HepG2 (cell line): ENCODE data around the gene NYNRIN. TPM values are rescaled to one million over a fixed set of nuclear protein-coding genes. Genes with fewer than 3 reads are reported as not detected.

Experiments used
- ADNP ChIP-seq: sonication (generic); formaldehyde crosslinking; IDR thresholded peaks from 2 replicates; pipeline ENCODE4 v1.4.0; 2020; ENCODE audit warnings: missing genetic modification reagents
- HDAC2 ChIP-seq: sonication (generic); formaldehyde crosslinking; IDR thresholded peaks from 2 replicates; pipeline ENCODE4 v1.4.0; 2020; ENCODE audit warnings: missing genetic modification reagents
- JUNB ChIP-seq: sonication (generic); formaldehyde crosslinking; IDR thresholded peaks from 2 replicates; pipeline ENCODE4 v1.8.0; 2022; ENCODE audit warnings: missing genetic modification reagents, mild to moderate bottlenecking, borderline replicate concordance
- KMT2B ChIP-seq: IDR thresholded peaks from 2 replicates; pipeline ENCODE4 v1.6.1; 2016; ENCODE audit warnings: missing genetic modification reagents, missing compliant biosample characterization
- MYNN ChIP-seq: sonication (generic); formaldehyde crosslinking; IDR thresholded peaks from 2 replicates; pipeline ENCODE4 v1.4.0; 2020; ENCODE audit warnings: mild to moderate bottlenecking, low read depth, missing genetic modification reagents
- NCOR1 ChIP-seq: fragments of 200-600 bp; sonication (generic); IDR thresholded peaks from 2 replicates; pipeline ENCODE4 v1.7.0; 2017; ENCODE audit warnings: antibody characterized with exemption, low read length, borderline replicate concordance
- PAF1 ChIP-seq: IDR thresholded peaks from 2 replicates; pipeline ENCODE4 v1.6.1; 2016; ENCODE audit warnings: missing genetic modification reagents, missing compliant biosample characterization
- POGZ ChIP-seq: sonication (generic); formaldehyde crosslinking; IDR thresholded peaks from 2 replicates; pipeline ENCODE4 v1.4.0; 2020; ENCODE audit warnings: mild to moderate bottlenecking, missing genetic modification reagents
- REXO4 ChIP-seq: sonication (generic); formaldehyde crosslinking; IDR thresholded peaks from 2 replicates; pipeline ENCODE4 v1.8.0; 2022; ENCODE audit warnings: missing genetic modification reagents, mild to moderate bottlenecking, borderline replicate concordance
- SIX1 ChIP-seq: sonication (generic); formaldehyde crosslinking; IDR thresholded peaks from 2 replicates; pipeline ENCODE4 v1.4.0; 2020; ENCODE audit warnings: missing genetic modification reagents, borderline replicate concordance
- SNAI1 ChIP-seq: sonication (generic); formaldehyde crosslinking; IDR thresholded peaks from 2 replicates; pipeline ENCODE4 v1.5.0; 2020; ENCODE audit warnings: mild to moderate bottlenecking, missing genetic modification reagents, borderline replicate concordance
- SUZ12 ChIP-seq: fragments of 150-350 bp; IDR thresholded peaks from 2 replicates; pipeline ENCODE4 v1.6.1; 2014; ENCODE audit warnings: low read depth, low read length
- ZFP62 ChIP-seq: sonication (generic); formaldehyde crosslinking; IDR thresholded peaks from 2 replicates; pipeline ENCODE4 v1.4.0; 2020; ENCODE audit warnings: missing genetic modification reagents
- ZFX ChIP-seq: sonication (generic); formaldehyde crosslinking; IDR thresholded peaks from 2 replicates; pipeline ENCODE4 v1.4.0; 2020; ENCODE audit warnings: mild to moderate bottlenecking, low read depth, missing genetic modification reagents, moderate library complexity
- ZNF512 ChIP-seq: sonication (generic); formaldehyde crosslinking; IDR thresholded peaks from 2 replicates; pipeline ENCODE4 v1.4.0; 2020; ENCODE audit warnings: mild to moderate bottlenecking, missing genetic modification reagents
- polyA plus RNA-seq, 8 experiments: library from polyadenylated mRNA; depleted of rRNA in 3 of 8; stranded (reverse) in 7 of 8; unstranded in 1 of 8; fragments of >200 nt; fragmentation: Illumina TruSeq in 4 of 8; extraction: Trizol in 4 of 8; gene quantifications; 2 replicates each; pipeline versions ENCODE4 v1.2.1 to v1.2.3, GENCODE V29; 2011 to 2016; ENCODE audit warnings: low read depth in 4 of 8, missing spikeins in 1 of 8, mixed read lengths in 1 of 8; ENCODE audit not compliant: insufficient read depth in 1 of 8
- total RNA-seq, 5 experiments: library from RNA; depleted of rRNA; stranded (reverse); fragments of >200 nt; fragmentation: Illumina TruSeq; extraction: Trizol; gene quantifications; 2 replicates each; pipeline ENCODE4 v1.2.3, GENCODE V29; 2016; ENCODE audit warnings: low read depth in 1 of 5
- TF ChIP-seq, protein P1 (sequence below): IDR thresholded peaks from 2 replicates; pipeline ENCODE4 v1.6.1; 2016
- TF ChIP-seq, protein P2 (sequence below): sonication (generic); formaldehyde crosslinking; IDR thresholded peaks from 2 replicates; pipeline ENCODE4 v1.9.0; 2022; ENCODE audit warnings: missing genetic modification reagents, mild to moderate bottlenecking, borderline replicate concordance
- TF ChIP-seq, protein P3 (sequence below): IDR thresholded peaks from 2 replicates; pipeline ENCODE4 v1.6.1; 2016; ENCODE audit warnings: missing compliant biosample characterization, missing genetic modification reagents, borderline replicate concordance
- TF ChIP-seq, protein P4 (sequence below): sonication (generic); formaldehyde crosslinking; IDR thresholded peaks from 2 replicates; pipeline ENCODE4 v1.5.1; 2020; ENCODE audit warnings: mild to moderate bottlenecking, missing genetic modification reagents, moderate library complexity

The NYNRIN gene
- total and polyA plus RNA-seq, 2 of the 13 experiments (the other 11 are each of a cell fraction or from before 2014, with no cell fraction given) = 0.63 to 1.1 TPM

- TF ChIP-seq, protein P1, sequence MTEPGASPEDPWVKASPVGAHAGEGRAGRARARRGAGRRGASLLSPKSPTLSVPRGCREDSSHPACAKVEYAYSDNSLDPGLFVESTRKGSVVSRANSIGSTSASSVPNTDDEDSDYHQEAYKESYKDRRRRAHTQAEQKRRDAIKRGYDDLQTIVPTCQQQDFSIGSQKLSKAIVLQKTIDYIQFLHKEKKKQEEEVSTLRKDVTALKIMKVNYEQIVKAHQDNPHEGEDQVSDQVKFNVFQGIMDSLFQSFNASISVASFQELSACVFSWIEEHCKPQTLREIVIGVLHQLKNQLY (CRISPR knock-in tag) = no peak
- TF ChIP-seq NCOR1 = no peak
- no peak for TF ChIP-seq ADNP (CRISPR knock-in tag)
- TF ChIP-seq REXO4 (CRISPR knock-in tag) = no peak
- no peak for TF ChIP-seq SNAI1 (CRISPR knock-in tag)
- TF ChIP-seq ZNF512 (CRISPR knock-in tag) = no peak
- TF ChIP-seq JUNB (CRISPR knock-in tag) = no peak
- TF ChIP-seq PAF1 (CRISPR knock-in tag) = peak; percentile 67; the same call in 1 of the 2 replicates
- TF ChIP-seq SUZ12 = no peak
- TF ChIP-seq ZFX (CRISPR knock-in tag) = no peak; the same call in 1 of the 2 replicates
- no peak for TF ChIP-seq ZFP62 (CRISPR knock-in tag)
- TF ChIP-seq, protein P2, sequence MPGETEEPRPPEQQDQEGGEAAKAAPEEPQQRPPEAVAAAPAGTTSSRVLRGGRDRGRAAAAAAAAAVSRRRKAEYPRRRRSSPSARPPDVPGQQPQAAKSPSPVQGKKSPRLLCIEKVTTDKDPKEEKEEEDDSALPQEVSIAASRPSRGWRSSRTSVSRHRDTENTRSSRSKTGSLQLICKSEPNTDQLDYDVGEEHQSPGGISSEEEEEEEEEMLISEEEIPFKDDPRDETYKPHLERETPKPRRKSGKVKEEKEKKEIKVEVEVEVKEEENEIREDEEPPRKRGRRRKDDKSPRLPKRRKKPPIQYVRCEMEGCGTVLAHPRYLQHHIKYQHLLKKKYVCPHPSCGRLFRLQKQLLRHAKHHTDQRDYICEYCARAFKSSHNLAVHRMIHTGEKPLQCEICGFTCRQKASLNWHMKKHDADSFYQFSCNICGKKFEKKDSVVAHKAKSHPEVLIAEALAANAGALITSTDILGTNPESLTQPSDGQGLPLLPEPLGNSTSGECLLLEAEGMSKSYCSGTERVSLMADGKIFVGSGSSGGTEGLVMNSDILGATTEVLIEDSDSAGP (CRISPR knock-in tag) = no peak
- TF ChIP-seq, protein P3, sequence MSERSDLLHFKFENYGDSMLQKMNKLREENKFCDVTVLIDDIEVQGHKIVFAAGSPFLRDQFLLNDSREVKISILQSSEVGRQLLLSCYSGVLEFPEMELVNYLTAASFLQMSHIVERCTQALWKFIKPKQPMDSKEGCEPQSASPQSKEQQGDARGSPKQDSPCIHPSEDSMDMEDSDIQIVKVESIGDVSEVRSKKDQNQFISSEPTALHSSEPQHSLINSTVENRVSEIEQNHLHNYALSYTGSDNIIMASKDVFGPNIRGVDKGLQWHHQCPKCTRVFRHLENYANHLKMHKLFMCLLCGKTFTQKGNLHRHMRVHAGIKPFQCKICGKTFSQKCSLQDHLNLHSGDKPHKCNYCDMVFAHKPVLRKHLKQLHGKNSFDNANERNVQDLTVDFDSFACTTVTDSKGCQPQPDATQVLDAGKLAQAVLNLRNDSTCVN = no peak
- TF ChIP-seq MYNN = 0 out of 2 replicates have a peak, but pooled peaks have one; percentile 40
- no peak for TF ChIP-seq KMT2B (CRISPR knock-in tag)
- 0 out of 2 replicates have a peak, but pooled peaks have one; percentile 53 for TF ChIP-seq SIX1
- no peak for TF ChIP-seq HDAC2 (CRISPR knock-in tag)
- TF ChIP-seq POGZ (CRISPR knock-in tag) = no peak
- TF ChIP-seq, protein P4, sequence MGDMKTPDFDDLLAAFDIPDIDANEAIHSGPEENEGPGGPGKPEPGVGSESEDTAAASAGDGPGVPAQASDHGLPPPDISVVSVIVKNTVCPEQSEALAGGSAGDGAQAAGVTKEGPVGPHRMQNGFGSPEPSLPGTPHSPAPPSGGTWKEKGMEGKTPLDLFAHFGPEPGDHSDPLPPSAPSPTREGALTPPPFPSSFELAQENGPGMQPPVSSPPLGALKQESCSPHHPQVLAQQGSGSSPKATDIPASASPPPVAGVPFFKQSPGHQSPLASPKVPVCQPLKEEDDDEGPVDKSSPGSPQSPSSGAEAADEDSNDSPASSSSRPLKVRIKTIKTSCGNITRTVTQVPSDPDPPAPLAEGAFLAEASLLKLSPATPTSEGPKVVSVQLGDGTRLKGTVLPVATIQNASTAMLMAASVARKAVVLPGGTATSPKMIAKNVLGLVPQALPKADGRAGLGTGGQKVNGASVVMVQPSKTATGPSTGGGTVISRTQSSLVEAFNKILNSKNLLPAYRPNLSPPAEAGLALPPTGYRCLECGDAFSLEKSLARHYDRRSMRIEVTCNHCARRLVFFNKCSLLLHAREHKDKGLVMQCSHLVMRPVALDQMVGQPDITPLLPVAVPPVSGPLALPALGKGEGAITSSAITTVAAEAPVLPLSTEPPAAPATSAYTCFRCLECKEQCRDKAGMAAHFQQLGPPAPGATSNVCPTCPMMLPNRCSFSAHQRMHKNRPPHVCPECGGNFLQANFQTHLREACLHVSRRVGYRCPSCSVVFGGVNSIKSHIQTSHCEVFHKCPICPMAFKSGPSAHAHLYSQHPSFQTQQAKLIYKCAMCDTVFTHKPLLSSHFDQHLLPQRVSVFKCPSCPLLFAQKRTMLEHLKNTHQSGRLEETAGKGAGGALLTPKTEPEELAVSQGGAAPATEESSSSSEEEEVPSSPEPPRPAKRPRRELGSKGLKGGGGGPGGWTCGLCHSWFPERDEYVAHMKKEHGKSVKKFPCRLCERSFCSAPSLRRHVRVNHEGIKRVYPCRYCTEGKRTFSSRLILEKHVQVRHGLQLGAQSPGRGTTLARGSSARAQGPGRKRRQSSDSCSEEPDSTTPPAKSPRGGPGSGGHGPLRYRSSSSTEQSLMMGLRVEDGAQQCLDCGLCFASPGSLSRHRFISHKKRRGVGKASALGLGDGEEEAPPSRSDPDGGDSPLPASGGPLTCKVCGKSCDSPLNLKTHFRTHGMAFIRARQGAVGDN (CRISPR knock-in tag) = no peak
Measured at GRCh38 chr14:24436355-24437019, 37.7 kb downstream of the NYNRIN start (continued).
